ENCODE data around the gene PWWP2B.
"Not testable (repeated sequence)": the region's sequence is repeated elsewhere in the genome, so short reads cannot be mapped to it uniquely, and the experiment has no call there.

The PWWP2B gene

DNA sequence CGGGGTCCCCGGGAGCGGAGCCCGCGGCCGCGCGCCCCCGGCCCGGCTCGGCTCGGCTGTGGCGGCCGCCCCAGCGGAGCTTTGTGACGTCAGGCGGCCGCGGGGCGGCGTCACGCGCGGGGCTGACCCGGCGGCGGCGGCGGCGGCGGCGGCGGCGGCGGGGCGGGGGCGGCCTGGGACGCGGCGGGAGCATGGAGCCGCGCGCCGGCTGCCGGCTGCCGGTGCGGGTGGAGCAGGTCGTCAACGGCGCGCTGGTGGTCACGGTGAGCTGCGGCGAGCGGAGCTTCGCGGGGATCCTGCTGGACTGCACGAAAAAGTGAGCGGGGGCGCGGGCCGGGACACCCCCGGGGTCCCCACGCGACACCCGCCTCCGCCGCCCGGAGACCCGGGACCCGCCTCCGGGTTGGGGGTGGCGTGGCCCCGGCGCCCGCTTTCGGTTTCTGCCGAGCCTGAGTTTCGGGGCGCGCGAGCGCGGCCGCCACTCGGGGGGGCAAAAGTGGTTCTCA, at the start of gene PWWP2B:
Gene PWWP2B (plus strand): TSS at position 165 of the 506 bp plus-strand sequence. CDS start 27 bp downstream, at position 192.
- DNase-seq (ENCODE audit: insufficient read length, low spot score) = no peak
- FAIRE-seq = no peak

- no peak for FAIRE-seq
- no peak for DNase-seq (ENCODE audit: insufficient read length, low spot score)
Measured at GRCh38 chr10:132347211-132347930, 49.6 kb upstream of the PWWP2B start.

DNA sequence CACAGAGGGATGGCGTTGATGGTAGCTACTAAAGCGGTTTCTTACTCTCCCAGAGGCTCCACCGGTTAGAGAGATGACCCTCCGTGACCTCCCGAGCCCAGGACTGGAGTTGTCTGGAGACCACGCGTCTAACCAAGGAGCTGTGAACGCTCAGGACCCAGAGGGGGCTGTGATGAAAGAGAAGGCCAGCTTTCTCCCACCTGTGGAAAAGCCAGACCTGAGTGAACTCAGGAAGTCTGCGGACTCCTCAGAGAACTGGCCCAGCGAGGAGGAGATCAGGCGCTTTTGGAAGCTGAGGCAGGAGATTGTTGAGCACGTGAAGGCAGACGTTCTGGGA, 49.1 kb upstream of the PWWP2B start:
- FAIRE-seq (no peak), DNase-seq (ENCODE audit: insufficient read length, low spot score) (no peak)

DNA sequence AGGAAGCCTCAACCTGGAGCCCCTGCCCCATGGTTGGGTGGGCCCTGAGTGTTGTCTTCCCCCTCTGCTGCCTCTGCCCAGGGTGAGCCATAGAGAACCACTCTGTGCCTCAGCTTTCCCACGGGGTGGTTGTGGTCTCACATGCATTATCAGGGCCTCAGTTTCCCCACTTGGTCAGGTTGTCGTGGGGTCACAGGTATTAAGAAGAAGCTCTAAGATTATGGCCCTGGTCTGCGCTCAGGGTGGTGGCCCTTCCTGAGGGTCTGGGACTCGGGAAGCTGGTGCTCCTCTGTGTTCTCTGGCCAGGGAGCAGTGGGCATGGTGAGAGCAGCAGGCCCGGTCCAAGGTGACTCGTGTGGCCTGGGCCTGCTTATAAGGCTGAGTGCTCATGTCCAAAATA, 47.2 kb upstream of the PWWP2B start:
- FAIRE-seq (no peak), DNase-seq (ENCODE audit: insufficient read length, low spot score) (no peak)

DNA sequence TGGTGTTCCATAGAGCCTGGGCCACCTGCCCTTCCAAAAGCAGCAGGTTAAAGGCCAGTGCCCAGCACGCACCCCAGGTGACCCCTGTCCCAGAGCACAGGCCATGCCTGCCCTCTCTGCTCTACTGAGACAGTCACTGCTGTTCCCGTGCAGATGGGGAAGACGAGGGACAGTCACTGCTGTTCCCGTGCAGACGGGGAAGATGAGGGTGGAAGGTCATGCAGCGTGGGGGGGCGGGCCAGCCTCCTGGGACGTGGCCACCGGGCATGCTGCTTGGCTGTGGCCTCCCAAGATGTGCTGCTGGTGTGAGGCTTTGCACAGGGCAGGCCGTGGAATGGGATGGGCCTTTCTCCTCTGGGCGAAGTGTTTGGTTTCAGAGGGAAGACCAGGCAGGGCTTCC, 46.6 kb upstream of the PWWP2B start:
- FAIRE-seq = no peak
- DNase-seq (ENCODE audit: insufficient read length, low spot score) = no peak

DNA sequence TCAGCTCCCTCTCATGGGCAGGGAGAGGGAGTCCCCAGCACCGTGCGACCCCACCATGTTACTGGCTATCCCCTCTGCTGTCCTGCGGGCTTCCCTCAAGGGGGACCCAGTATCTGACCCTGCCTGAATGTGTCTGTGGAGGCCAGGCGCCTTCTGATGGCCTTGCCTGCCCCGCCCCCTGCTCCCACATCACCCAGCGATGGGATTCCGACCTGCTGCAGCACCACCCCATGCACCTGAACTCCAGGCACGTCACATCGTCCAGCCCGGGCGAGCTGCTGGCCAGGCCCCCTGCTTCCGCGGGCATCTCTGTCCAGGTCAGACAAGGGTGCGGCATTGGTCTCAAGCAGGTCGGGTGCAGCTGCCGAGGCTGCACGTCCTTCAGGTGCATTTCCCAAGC, 46.1 kb upstream of the PWWP2B start:
- no peak for DNase-seq (ENCODE audit: insufficient read length, low spot score)
- no peak for FAIRE-seq

- FAIRE-seq = no peak
- no peak for DNase-seq (ENCODE audit: insufficient read length, low spot score)
Measured at GRCh38 chr10:132351611-132352010, 45.4 kb upstream of the PWWP2B start.

DNA sequence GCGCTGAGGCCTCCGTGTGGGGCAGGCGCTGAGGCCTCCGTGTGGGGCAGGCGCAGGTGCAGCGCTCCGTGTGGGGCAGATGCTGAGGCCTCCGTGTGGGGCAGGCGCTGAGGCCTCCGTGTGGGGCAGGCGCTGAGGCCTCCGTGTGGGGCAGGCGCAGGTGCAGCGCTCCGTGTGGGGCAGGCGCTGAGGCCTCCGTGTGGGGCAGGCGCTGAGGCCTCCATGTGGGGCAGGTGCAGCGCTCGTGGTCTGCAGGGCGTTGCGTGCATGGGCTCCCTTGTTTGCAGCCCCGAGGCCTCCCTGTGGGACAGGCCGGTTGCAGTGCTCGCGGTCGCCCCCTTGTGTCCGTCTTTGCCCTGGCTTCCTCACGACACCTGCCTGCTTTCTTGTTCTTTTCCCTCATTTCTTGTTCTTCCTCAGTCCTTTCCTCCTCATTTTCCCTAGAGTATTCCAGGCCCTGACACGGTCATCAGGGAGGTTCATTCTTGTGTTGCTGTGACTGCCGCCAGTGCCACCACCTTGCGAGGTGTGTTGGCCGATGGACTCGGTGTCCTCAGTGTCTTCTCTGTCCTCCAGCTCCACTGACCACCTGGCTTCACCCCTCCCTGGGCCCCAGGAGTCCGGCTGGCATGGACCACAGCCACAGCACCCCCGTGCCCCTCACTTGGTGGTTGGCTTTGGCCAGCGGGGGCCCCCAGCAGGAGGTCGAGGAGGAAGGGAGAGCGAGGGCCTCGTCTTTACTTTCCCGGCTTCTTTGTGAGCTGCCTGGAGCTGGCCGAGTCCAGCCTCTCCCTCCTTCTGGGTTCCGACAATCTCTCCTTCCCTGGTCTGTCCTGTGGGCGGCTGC, 44.3 kb upstream of the PWWP2B start:
- FAIRE-seq = not testable (repeated sequence)
- DNase-seq (ENCODE audit: insufficient read length, low spot score) = peak; percentile 41

DNA sequence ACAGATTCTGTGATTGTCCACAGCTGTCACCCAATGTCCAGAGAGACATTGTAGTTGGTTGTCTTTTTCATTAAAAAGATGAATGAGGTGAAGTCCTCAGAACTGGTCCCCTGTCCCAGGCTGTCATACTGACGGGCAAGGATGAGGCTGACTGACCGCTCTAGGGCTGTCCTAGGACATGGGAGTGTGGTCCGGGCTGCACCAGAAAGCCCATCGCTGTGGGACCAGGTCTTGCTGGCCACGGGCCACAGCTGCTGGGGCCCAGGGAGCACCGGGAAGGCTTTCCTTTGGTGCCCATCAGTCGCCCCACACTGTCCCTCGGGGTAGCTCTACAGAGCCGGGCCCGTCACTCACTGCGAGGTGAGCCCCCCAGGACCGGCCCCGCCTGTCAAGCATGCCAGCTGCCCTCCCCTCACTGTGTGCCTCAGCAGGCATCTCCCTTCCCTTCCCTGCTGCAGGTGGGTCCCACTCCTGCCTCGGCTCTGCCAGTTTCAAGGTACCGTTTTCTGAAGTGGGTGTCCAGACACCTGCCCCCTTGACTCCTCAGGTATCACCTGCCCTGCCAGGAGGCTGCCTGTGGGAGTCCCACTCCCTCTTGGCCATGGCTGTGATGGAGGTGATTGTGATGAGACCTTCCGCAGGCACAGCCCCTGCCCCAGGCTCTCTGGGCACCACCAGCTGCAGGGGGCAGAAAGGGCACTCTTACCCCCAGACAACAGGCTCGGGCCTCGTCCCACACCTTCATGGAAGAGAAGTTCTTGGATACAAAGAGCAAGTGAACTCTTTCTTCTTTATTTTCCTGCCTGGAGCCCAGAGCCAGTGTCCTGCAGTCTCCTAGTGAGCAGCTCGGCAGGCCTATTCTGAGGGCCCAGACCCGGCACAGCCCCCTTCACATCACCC, 43.3 kb upstream of the PWWP2B start:
- DNase-seq (ENCODE audit: insufficient read length, low spot score) (no peak), FAIRE-seq (no peak)

DNA sequence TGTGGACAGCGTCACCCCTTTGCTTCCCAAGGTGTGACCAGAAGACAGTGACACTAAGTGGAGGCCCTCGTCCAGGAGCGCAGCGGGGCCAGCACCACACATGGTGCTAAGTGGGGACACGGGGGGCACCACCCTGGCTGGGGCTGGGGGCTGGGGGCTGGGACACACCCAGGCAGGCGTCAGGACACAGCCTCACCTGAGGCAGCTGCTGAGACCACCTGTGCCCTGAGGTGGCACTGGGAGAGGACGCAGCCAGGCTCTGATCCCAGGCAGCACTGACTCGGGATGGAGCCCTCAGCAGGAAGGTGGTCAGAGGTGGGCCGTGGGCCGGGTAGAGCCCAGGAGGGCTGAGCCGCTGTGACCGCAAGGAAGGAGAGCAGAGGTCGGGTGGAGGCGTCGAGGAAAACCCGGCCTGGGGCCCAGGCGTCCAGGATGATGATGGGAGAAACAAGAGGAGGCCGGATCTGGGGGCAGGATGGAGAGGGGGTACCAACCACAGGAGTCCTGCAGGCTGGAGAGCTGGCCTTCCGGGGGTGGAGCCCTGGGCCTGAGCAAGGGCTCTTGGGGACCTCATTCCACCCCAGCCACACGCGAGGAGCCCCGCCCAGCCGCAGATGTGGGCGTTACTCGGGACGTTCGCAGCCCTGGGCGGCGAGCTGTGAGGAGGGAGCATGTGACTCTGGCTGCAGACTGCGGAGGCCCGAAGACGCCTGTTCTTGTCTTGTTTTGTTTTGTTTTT, 42.5 kb upstream of the PWWP2B start:
- FAIRE-seq (no peak), DNase-seq (ENCODE audit: insufficient read length, low spot score) (no peak)

DNA sequence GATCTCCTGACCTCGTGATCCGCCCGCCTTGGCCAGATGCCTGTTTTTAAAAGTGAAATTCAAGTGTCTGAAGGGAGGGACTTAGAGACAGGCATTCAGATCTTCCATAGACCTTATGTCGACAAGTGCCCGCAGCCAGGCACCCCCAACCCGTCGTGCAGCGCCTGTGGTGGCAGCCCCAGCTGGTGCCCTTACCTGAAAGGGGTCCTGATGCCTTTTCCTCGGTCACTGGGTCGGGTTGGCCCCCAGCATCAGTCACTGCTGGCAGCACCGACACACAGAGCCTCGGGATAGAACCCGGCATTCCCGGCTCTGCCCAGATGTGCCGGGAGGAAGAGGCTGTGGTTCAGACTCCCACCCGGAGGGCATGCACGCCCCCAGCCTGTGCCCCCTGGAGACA, 41.7 kb upstream of the PWWP2B start:
- DNase-seq (ENCODE audit: insufficient read length, low spot score) (no peak), FAIRE-seq (no peak)

DNA sequence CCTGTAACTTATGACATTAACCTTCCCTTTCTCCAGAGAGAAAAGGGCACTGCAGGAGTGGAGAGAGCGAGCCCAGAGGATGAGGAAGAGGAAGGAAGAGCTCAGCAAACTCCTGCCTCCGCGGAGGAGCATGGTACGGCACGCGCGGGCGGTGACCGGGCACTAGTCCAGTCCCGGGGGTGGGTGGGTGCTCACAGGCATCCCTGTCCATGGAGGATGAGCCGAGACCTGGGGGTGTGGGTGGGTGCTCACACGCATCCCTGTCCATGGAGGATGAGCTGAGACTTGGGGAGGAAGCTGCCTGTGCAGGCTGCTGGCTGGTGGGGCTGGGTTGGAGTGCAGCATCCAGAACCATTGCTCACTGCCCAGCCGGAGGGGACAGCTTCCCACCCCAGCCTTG, 41.2 kb upstream of the PWWP2B start:
- DNase-seq (ENCODE audit: insufficient read length, low spot score) (no peak), FAIRE-seq (no peak)

DNA sequence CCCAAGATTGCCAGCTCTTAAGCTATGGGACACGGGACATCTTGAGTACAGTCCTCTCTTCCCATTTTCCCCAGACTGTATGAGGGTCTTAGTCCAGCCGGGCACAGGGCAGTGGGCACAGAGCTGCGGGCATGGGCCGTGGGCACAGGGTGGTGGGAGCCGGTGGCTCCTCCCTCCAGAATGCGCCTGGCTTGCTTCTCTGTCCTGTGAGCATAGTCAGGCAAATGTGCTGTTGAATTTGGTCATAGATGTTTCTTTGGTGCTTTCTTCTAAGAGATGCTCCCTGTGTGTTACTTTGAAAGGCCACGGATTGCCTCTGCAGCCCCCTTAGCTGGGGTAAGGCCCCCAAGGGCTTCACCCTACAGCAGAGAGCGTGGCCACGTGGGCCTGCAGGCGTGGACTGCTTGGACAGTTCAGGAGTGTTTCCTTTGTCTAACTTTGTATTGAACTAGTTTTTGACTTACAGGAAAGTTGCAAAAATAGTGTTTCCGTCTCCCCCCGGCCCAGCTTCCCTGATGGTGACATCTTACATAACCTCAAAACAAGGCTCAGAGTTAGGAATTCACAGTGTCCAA, 40.3 kb upstream of the PWWP2B start:
- FAIRE-seq = no peak
- no peak for DNase-seq (ENCODE audit: insufficient read length, low spot score)

DNA sequence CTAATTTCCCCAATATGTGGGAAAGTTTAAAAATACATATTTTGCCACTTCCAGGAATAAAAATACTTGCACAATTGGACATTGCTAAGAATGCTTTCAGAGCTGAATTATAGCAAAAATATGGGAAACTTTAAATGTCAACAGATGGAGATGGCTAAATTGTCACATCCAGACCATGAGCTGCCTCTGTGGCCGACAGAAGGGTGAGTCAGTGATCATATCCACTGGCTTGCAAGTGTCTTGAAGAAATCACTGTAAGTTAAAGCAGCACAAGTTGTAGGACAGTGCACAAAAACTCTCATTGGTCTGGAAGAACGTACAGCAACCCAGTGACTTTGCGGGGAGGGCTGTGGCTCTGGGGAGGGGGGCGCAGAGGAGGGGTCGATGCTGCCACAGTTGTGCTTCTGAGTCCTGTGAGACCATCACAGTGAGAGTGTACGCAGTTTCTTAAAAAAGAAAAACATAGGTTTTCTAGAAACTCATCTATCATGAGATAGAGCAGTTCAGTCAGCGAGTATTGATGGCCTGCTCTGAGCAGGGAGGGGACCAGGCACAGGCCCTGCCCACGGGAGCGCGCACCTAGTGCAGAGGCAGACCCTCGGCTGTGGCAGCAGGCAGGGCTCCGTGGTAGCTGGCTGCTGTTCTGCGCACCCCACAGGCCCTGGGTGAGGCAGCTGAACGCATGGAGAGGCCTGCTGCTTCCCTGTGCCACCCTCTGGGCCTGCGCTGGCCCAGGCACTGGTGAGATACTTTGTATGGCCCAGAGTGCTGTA, 39.5 kb upstream of the PWWP2B start:
- no peak for FAIRE-seq
- no peak for DNase-seq (ENCODE audit: insufficient read length, low spot score)

DNA sequence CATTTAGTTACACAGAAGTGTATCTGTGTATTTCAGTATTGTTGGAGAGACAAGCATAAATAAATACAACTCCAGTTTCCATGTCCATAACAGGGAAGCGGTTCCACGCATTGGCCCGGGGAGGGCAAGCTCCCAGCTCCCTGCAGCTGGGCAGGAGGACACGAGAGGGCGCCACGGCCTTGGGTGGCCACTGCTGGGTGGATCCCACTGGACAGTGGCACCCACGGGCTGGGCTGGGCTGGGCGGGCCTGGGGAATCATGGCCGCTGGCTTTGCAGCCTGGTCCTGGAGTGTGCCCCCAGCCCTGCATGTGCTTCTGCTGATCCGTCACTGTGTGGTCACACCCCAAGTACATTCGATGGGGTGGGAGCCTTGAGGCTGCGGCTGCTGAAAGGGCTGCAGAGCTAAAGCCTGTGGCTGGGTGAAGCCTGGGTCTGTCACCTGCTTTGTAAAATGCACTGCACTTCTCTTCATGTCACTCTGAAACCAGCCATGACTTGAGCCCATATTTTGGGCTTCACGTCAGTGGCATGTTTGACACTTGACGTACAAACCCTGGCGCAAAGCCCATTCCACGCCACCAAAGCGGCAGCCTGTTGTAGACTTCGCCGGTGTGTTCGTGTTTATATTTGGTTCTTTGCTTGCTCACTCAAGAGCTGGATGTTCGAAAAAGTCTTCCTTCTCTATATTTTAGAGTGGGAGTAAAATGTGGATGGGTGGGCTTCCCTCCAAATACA, 37.5 kb upstream of the PWWP2B start:
- DNase-seq (ENCODE audit: insufficient read length, low spot score) (no peak), FAIRE-seq (no peak)

DNA sequence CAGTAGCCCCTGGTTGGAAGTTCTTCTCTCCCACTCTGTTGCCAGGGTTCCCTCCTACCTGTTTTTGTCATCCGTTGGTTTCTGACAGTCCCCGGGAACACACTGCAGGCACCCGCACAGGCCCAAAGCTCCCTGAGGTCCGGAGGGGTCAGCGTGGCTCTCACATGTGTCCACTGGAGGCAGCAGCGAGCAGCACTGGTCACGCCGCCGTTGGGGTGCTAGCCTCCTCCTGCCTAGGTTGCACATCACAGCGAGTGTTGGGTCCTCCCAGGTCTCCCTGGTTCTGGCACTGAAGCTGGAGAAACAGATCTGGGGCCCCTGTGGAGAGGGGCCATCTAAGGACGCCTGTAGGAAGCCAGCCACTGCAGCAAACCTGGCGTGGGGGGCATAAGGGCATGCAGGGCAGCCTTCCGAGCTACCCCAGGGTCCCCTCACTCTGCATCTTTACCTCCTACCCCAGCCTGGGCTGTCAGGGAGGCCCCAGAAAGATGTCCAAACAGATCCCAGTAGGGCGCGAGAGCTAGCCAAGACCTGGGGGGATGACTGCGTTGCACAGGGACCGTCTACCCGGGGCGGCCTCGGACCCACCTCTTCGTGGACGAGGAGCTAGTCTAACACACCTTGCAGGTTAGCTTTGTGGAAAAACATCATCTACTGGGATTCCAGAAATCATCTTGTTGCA, 36.1 kb upstream of the PWWP2B start:
- FAIRE-seq = no peak
- DNase-seq (ENCODE audit: insufficient read length, low spot score) = peak; percentile 14

DNA sequence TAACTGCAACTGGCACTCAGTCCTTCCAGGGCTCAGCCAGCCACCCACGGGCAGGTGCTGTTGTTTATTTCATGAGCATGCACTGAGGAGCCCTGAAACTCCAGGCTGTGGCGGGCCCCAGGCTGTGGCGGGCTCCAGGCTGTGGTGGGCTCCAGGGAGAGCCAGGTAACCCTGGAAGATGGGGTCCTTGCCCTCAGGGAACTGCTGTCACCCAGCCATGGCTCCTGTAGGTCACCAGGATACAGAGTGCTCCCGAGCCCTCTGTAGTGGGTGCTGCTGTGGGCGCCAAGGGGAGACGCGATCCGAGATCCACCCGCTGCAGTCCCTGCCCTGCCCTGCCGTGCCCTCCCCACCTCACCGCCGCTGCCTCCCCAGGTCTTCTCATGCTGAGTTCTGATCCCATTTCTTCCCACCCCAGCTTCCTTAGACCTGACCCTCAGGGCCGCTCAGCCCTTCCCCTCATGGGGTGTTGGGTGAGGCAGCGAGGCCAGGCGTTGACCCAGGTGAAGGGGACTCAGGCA, 35.4 kb upstream of the PWWP2B start:
- FAIRE-seq (no peak), DNase-seq (ENCODE audit: insufficient read length, low spot score) (no peak)

DNA sequence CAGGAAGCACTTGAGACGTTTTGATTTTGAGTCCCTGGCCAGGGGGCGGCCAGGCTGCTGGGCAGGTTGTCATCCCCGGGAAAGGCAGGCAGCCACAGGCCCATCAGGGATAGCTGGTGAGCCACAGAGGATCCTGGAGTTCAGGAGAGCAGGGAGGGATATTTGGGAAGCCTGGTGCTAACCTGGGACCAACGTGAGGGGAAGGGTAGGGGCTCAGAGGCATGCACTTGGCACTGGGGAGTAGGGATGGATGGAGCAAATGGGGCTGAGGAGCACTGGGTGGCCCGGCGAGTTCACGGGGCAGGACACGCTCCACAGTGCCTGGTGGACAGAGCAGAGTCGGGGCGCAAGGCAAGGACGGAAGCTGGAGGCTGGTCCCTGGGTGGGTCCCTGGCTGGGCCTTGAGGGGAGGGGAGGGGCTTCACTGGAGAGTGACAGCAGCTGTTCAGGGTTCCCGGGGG, 34.8 kb upstream of the PWWP2B start:
- FAIRE-seq (no peak), DNase-seq (ENCODE audit: insufficient read length, low spot score) (no peak)
